IMR-90 (cell line): ENCODE data around the gene UTP3. TPM values are rescaled to one million over a fixed set of nuclear protein-coding genes. Genes with fewer than 3 reads are reported as not detected.
A peak's percentile ranks its signal among the peaks of the same experiment; 100 is the strongest.
"Not testable (repeated sequence)": the region's sequence is repeated elsewhere in the genome, so short reads cannot be mapped to it uniquely, and the experiment has no call there.

Source experiments
- ATAC-seq: fragments of 200-7000 bp; cut with Tn5 transposase; 2 replicates; pipeline ENCODE4 v1.9.1; 2020; ENCODE audit warnings: low read depth, mild to moderate bottlenecking, moderate library complexity
- BruUV-seq: library from RNA; stranded (reverse); fragments of 400-500 nt; replicated peaks from 2 replicates; lab custom pipeline; 2021; lab: Mats Ljungman, UMichigan
- CTCF ChIA-PET: fragments of 300-600 bp; formaldehyde crosslinking; extraction: SDS; loops from one replicate; lab custom pipeline; 2021; ENCODE audit warnings: antibody characterized with exemption; lab: Yijun Ruan, JAX
- POLR2A ChIA-PET: fragments of 300-600 bp; sonication (Branson Sonifier 250); formaldehyde crosslinking; loops from one replicate; lab custom pipeline; 2022; ENCODE audit warnings: antibody characterized with exemption; ENCODE audit not compliant: unreplicated experiment; lab: Charles Lee
- DNase-seq: peaks from one replicate; pipeline ENCODE4 v3.0.0; 2013
- H2AFZ ChIP-seq: replicated peaks from 2 replicates; pipeline ENCODE3; 2013; ENCODE audit warnings: low read length, mild to moderate bottlenecking; ENCODE audit not compliant: poor library complexity
- H2AK5ac ChIP-seq: 2 replicates; pipeline ENCODE4 v1.6.1; 2013; ENCODE audit warnings: low read depth, low read length, inconsistent platforms
- H2AK9ac ChIP-seq: replicated peaks from 2 replicates; pipeline ENCODE3; 2013; ENCODE audit warnings: mild to moderate bottlenecking, low read depth, low read length, moderate library complexity; ENCODE audit not compliant: poor library complexity
- H2BK120ac ChIP-seq: 2 replicates; pipeline ENCODE4 v1.6.1; 2013; ENCODE audit warnings: low read depth, low read length, inconsistent platforms
- H2BK15ac ChIP-seq: 3 replicates; pipeline ENCODE4 v1.6.1; 2013; ENCODE audit warnings: low read depth, low read length, inconsistent platforms
- H2BK20ac ChIP-seq: 2 replicates; pipeline ENCODE4 v1.6.1; 2013; ENCODE audit warnings: low read depth, mild to moderate bottlenecking, inconsistent platforms, low read length, moderate library complexity
- H2BK5ac ChIP-seq: 2 replicates; pipeline ENCODE4 v1.6.1; 2013; ENCODE audit warnings: mild to moderate bottlenecking, low read depth, low read length, inconsistent platforms; ENCODE audit not compliant: poor library complexity, severe bottlenecking
- H3K14ac ChIP-seq: replicated peaks from 2 replicates; pipeline ENCODE4 v1.6.1; 2013; ENCODE audit warnings: low read depth, low read length, inconsistent platforms
- H3K18ac ChIP-seq: 2 replicates; pipeline ENCODE4 v1.6.1; 2013; ENCODE audit warnings: low read depth, low read length, control low read depth
- H3K23ac ChIP-seq: 2 replicates; pipeline ENCODE4 v1.6.1; 2013; ENCODE audit warnings: low read depth, low read length, inconsistent platforms
- H3K27ac ChIP-seq: 2 replicates; pipeline ENCODE4 v1.5.1; 2013; ENCODE audit warnings: mild to moderate bottlenecking, control low read depth, low read length; ENCODE audit not compliant: insufficient read depth
- H3K27me3 ChIP-seq: 2 replicates; pipeline ENCODE4 v1.6.1; 2013; ENCODE audit warnings: low read length; ENCODE audit not compliant: control insufficient read depth, insufficient read depth
- H3K36me3 ChIP-seq: 2 replicates; pipeline ENCODE4 v1.6.1; 2013; ENCODE audit warnings: low read length, mixed read lengths; ENCODE audit not compliant: control insufficient read depth, insufficient read depth
- H3K4ac ChIP-seq: 2 replicates; pipeline ENCODE4 v1.6.1; 2013; ENCODE audit warnings: low read depth, low read length, inconsistent platforms
- H3K4me1 ChIP-seq: 2 replicates; pipeline ENCODE4 v1.6.1; 2013; ENCODE audit warnings: low read length, mixed read lengths; ENCODE audit not compliant: control insufficient read depth, insufficient read depth
- H3K4me2 ChIP-seq: 2 replicates; pipeline ENCODE4 v1.6.1; 2013; ENCODE audit warnings: low read depth, mild to moderate bottlenecking, control low read depth, low read length, moderate library complexity
- H3K4me3 ChIP-seq: 2 replicates; pipeline ENCODE4 v1.5.1; 2013; ENCODE audit warnings: low read depth, mild to moderate bottlenecking, control low read depth, low read length, moderate library complexity; ENCODE audit not compliant: insufficient read depth
- H3K56ac ChIP-seq: 2 replicates; pipeline ENCODE4 v1.6.1; 2013; ENCODE audit warnings: low read length, inconsistent platforms; ENCODE audit not compliant: insufficient read depth; ENCODE audit errors: extremely low read depth
- H3K79me1 ChIP-seq, 2 experiments: 2 replicates each; pipeline ENCODE4 v1.6.1; 2013; ENCODE audit warnings: low read length in 2 of 2, inconsistent platforms in 1 of 2, low read depth in 1 of 2
- H3K9ac ChIP-seq: 2 replicates; pipeline ENCODE4 v1.6.1; 2013; ENCODE audit warnings: low read depth, low read length, control low read depth
- H3K9me1 ChIP-seq: 2 replicates; pipeline ENCODE4 v1.6.1; 2013; ENCODE audit warnings: low read length, inconsistent platforms; ENCODE audit not compliant: insufficient read depth
- H3K9me3 ChIP-seq: 2 replicates; pipeline ENCODE4 v1.6.1; 2013; ENCODE audit warnings: low read length; ENCODE audit not compliant: control insufficient read depth, insufficient read depth
- H4K20me1 ChIP-seq: 2 replicates; pipeline ENCODE4 v1.6.1; 2013; ENCODE audit warnings: low read length, inconsistent platforms; ENCODE audit not compliant: insufficient read depth
- H4K5ac ChIP-seq: 2 replicates; pipeline ENCODE4 v1.6.1; 2013; ENCODE audit warnings: mild to moderate bottlenecking, low read depth, low read length, control low read depth
- H4K8ac ChIP-seq, 2 experiments: 2 replicates each; pipeline ENCODE4 v1.6.1; 2013; ENCODE audit warnings: low read depth in 2 of 2, low read length in 2 of 2, control low read depth in 1 of 2, inconsistent platforms in 1 of 2
- H4K91ac ChIP-seq: 2 replicates; pipeline ENCODE4 v1.6.1; 2013; ENCODE audit warnings: low read depth, low read length, inconsistent platforms; ENCODE audit not compliant: insufficient read depth
- CEBPB ChIP-seq: IDR thresholded peaks from 2 replicates; pipeline ENCODE4 v1.6.1; 2012; ENCODE audit warnings: low read depth, low read length, improper control_type of control experiment
- WGBS, 2 experiments: methylation state at CpG; one replicate each; pipeline versions ENCODE4 v1.1.5 to v1.1.7; 2013; ENCODE audit warnings: missing lambda C conversion rate in 2 of 2; ENCODE audit not compliant: insufficient read length in 1 of 2; ENCODE audit errors: extremely low coverage in 2 of 2; 5-methylcytosine and 5-hydroxymethylcytosine counted together
- dilution Hi-C: fragments of 300-500 bp; cut with HindIII; formaldehyde crosslinking; loops from one replicate; pipeline ENCODE4 v1.14.3; 2018; ENCODE audit warnings: low sequenced_read_pairs; ENCODE audit not compliant: unreplicated experiment
- in situ Hi-C: fragments of 300-500 bp; cut with MboI; formaldehyde crosslinking; loops from 3 replicates; pipeline ENCODE4 v1.14.3; 2019; ENCODE audit warnings: low sequenced_read_pairs, inconsistent platforms, mixed read lengths
- intact Hi-C: fragments of 100-400 bp; cut with micrococcal nuclease; formaldehyde crosslinking; loops from 2 replicates; pipeline ENCODE4 v1.10.0; 2022
- polyA plus RNA-seq, 3 experiments: library from polyadenylated mRNA; depleted of rRNA; stranded (reverse); fragments of >200 nt; gene quantifications; 2 replicates each; pipeline ENCODE4 v1.2.3, GENCODE V29; 2012; ENCODE audit warnings: low replicate concordance in 1 of 3
- total RNA-seq: library from RNA; depleted of rRNA; stranded (reverse); fragments of >200 nt; gene quantifications from 2 replicates; pipeline ENCODE4 v1.2.3, GENCODE V29; 2012

Gene UTP3
- total and polyA plus RNA-seq, 2 of the 4 experiments (the other 2 are of a cell fraction) = 14.9 to 30.7 TPM

- CTCF ChIA-PET = interaction anchor here (0.5 to 1.0 kb wide), 3 partner anchors 13 to 22 kb away, joined by 3 read pairs; no protein-coding TSS in a partner anchor
- intact Hi-C loops, H3K27ac ChIP-seq: not testable (repeated sequence)
Measured at GRCh38 chr4:70735915-70736314, 47.6 kb downstream of the UTP3 start.

More at GRCh38 chr4:70735915-70736314, 47.6 kb downstream of the UTP3 start:
- H3K18ac ChIP-seq, H2AFZ ChIP-seq, H3K27me3 ChIP-seq, H3K4me2 ChIP-seq, H4K8ac ChIP-seq, H3K9ac ChIP-seq, H2AK9ac ChIP-seq, H2BK5ac ChIP-seq, H3K4me3 ChIP-seq, H3K23ac ChIP-seq, H2BK120ac ChIP-seq, H3K4me1 ChIP-seq, H3K56ac ChIP-seq, H4K91ac ChIP-seq, H2AK5ac ChIP-seq, H3K9me1 ChIP-seq, H2BK20ac ChIP-seq, POLR2A ChIA-PET, H3K14ac ChIP-seq, H3K4ac ChIP-seq, in situ Hi-C loops, BruUV-seq, H3K36me3 ChIP-seq, dilution Hi-C loops, H3K9me3 ChIP-seq, H4K5ac ChIP-seq, H2BK15ac ChIP-seq: not testable (repeated sequence)
- TF ChIP-seq CEBPB = peak; percentile 81
- Histone ChIP-seq H4K20me1 (peaks cover 27% of the 10 kb centered on the region; the same call in 1 of the 2 replicates), H3K79me1 (peaks cover 15 to 57% of the 10 kb centered on the region in 2 experiments)
- WGBS, 2 experiments = no CpG with 5 or more reads among the region's 2 CpGs
- DNase-seq = peak; percentile 52
- peak; percentile 52 for ATAC-seq
